Neural crest cell (in vitro differentiated cells): ENCODE results near the gene SRSF11. TPM values are rescaled to one million over a fixed set of nuclear protein-coding genes. Genes with fewer than 3 reads are reported as not detected.
"Not testable (repeated sequence)": the region's sequence is repeated elsewhere in the genome, so short reads cannot be mapped to it uniquely, and the experiment has no call there.

ENCODE experiments used
- DNase-seq: peaks from one replicate; pipeline ENCODE4 v3.0.0; 2021; ENCODE audit warnings: low read depth, mixed read lengths, low spot score
- H3K27ac Mint-ChIP-seq: one replicate; pipeline ENCODE4 v1.8.0; 2021; ENCODE audit warnings: mild to moderate bottlenecking, mixed read lengths; ENCODE audit not compliant: unreplicated experiment
- H3K27me3 Mint-ChIP-seq: 2 replicates; pipeline ENCODE4 v1.8.0; 2021; ENCODE audit warnings: low read depth, mild to moderate bottlenecking, mixed read lengths
- H3K36me3 Mint-ChIP-seq: 2 replicates; pipeline ENCODE4 v1.8.0; 2021; ENCODE audit warnings: low read depth, mild to moderate bottlenecking, mixed read lengths
- H3K4me1 Mint-ChIP-seq: 2 replicates; pipeline ENCODE4 v1.8.0; 2021; ENCODE audit warnings: mixed read lengths
- H3K4me3 Mint-ChIP-seq: one replicate; pipeline ENCODE4 v1.8.0; 2021; ENCODE audit warnings: mild to moderate bottlenecking, mixed read lengths
- H3K9me3 Mint-ChIP-seq: 2 replicates; pipeline ENCODE4 v1.8.0; 2021; ENCODE audit warnings: mixed read lengths
- long read RNA-seq: library from polyadenylated mRNA; unstranded; transcript quantifications from one replicate; pipeline ENCODE4 v2.0.0, GENCODE V29; 2020
- total RNA-seq: library from RNA; stranded (reverse); gene quantifications from 2 replicates; pipeline ENCODE4 v1.2.1, GENCODE V29; 2021
- TF ChIP-seq, protein P1 (sequence below): fragments of 200-600 bp; sonication (generic); conservative IDR thresholded peaks from 2 replicates; pipeline ENCODE4 v1.5.0; 2021; ENCODE audit warnings: antibody characterized with exemption, mild to moderate bottlenecking

SRSF11 gene, protein sequence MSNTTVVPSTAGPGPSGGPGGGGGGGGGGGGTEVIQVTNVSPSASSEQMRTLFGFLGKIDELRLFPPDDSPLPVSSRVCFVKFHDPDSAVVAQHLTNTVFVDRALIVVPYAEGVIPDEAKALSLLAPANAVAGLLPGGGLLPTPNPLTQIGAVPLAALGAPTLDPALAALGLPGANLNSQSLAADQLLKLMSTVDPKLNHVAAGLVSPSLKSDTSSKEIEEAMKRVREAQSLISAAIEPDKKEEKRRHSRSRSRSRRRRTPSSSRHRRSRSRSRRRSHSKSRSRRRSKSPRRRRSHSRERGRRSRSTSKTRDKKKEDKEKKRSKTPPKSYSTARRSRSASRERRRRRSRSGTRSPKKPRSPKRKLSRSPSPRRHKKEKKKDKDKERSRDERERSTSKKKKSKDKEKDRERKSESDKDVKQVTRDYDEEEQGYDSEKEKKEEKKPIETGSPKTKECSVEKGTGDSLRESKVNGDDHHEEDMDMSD
- total RNA-seq = 244 and 245 TPM in 2 replicates
- long read RNA-seq, partial matches to known transcripts = 87 of 121 reads
- long read RNA-seq, other reads (novel, unspliced or antisense) = 26 of 121 reads

GRCh38 chr1:70221238-70222121, at the start of gene SRSF11:
SRSF11 (plus strand) TSS chr1:70221380; CDS start chr1:70221637, 257 bp downstream.
- DNase-seq = peak; percentile 96
- no peaks in the 10 kb centered on the region for H3K27me3 Mint-ChIP-seq
- TF ChIP-seq, protein P1, sequence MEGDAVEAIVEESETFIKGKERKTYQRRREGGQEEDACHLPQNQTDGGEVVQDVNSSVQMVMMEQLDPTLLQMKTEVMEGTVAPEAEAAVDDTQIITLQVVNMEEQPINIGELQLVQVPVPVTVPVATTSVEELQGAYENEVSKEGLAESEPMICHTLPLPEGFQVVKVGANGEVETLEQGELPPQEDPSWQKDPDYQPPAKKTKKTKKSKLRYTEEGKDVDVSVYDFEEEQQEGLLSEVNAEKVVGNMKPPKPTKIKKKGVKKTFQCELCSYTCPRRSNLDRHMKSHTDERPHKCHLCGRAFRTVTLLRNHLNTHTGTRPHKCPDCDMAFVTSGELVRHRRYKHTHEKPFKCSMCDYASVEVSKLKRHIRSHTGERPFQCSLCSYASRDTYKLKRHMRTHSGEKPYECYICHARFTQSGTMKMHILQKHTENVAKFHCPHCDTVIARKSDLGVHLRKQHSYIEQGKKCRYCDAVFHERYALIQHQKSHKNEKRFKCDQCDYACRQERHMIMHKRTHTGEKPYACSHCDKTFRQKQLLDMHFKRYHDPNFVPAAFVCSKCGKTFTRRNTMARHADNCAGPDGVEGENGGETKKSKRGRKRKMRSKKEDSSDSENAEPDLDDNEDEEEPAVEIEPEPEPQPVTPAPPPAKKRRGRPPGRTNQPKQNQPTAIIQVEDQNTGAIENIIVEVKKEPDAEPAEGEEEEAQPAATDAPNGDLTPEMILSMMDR = peak; percentile 30
- H3K27ac Mint-ChIP-seq = peak within 1 kb of the TSS; percentile 99
- peaks cover 37% of the 10 kb centered on the region for H3K4me1 Mint-ChIP-seq
- peak within 1 kb of the TSS; percentile 87 for H3K4me3 Mint-ChIP-seq
- H3K9me3 Mint-ChIP-seq = no peaks in the 10 kb centered on the region
- H3K36me3 Mint-ChIP-seq = peaks cover 4% of the 10 kb centered on the region

DNA sequence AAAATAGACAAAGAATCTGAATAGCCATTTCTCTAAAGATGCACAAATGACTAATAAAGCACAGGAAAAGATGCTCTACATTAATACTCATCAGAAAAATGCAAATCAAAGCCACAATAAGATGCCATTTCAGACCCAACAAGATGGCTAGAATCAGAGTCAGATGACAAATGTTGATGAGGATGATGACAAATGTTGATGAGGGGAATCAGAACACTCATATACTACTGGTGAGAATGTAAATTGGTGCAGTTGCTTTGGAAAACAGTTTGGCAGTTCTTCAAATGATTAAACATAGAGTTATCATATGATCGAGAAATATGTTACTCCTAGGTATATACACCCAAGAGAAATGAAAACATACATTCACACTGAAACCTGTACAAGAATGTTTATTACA, 49.7 kb upstream of the SRSF11 start:
- no peaks in the 10 kb centered on the region for H3K27me3 Mint-ChIP-seq
- no peak overlapping the region for H3K27ac Mint-ChIP-seq
- H3K9me3 Mint-ChIP-seq = no peaks in the 10 kb centered on the region

GRCh38 chr1:70185181-70185580, 36.0 kb upstream of the SRSF11 start:
- H3K4me3 Mint-ChIP-seq, H3K27me3 Mint-ChIP-seq, H3K27ac Mint-ChIP-seq, H3K36me3 Mint-ChIP-seq, DNase-seq, H3K4me1 Mint-ChIP-seq, H3K9me3 Mint-ChIP-seq: not testable (repeated sequence)

More for the DNA sequence above, 49.7 kb upstream of the SRSF11 start:
- TF ChIP-seq, protein P1 = no peak
- Mint-ChIP-seq H3K36me3 (peaks cover 11% of the 10 kb centered on the region), H3K4me3 (no peak overlapping the region), H3K4me1 (no peaks in the 10 kb centered on the region)
- DNase-seq = no peak

GRCh38 chr1:70188522-70188921, 32.7 kb upstream of the SRSF11 start:
- Mint-ChIP-seq H3K4me3 (no peak overlapping the region), H3K36me3 (peaks cover 4% of the 10 kb centered on the region), H3K4me1 (no peaks in the 10 kb centered on the region), H3K27ac (no peak overlapping the region), H3K27me3 (no peaks in the 10 kb centered on the region), H3K9me3 (no peaks in the 10 kb centered on the region)
- TF ChIP-seq, protein P1 = no peak
- DNase-seq = no peak

- TF ChIP-seq, protein P1 = no peak
- no peak for DNase-seq
- no peaks in the 10 kb centered on the region for H3K4me1 Mint-ChIP-seq
- H3K27me3 Mint-ChIP-seq = no peaks in the 10 kb centered on the region
- H3K9me3 Mint-ChIP-seq = no peaks in the 10 kb centered on the region
- no peak overlapping the region for H3K27ac Mint-ChIP-seq
- H3K36me3 Mint-ChIP-seq = peaks cover 4% of the 10 kb centered on the region
- no peak overlapping the region for H3K4me3 Mint-ChIP-seq
Measured at GRCh38 chr1:70190180-70190579, 31.0 kb upstream of the SRSF11 start.

DNA sequence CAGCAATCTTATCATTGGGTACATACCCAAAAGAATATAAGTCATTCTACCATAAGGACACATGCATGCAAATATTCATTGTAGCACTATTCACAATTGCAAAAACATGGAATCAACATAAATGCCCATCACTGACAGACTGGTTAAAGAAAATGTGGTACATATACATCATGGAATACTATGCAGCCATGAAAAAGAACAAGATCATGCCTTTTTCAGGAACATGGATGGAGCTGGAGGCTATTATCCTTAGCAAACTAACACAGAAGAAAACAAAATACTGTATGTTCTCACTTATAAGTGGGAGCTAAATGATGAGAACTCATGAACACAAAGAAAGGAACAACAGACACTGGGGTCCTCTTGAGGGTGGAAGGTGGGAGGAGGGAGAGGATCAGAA, 28.7 kb upstream of the SRSF11 start:
- H3K4me3 Mint-ChIP-seq, H3K27ac Mint-ChIP-seq, H3K27me3 Mint-ChIP-seq, DNase-seq, H3K4me1 Mint-ChIP-seq, H3K36me3 Mint-ChIP-seq, H3K9me3 Mint-ChIP-seq: not testable (repeated sequence)
